Panc1 (cell line): ENCODE data around the gene ALX3. TPM values are rescaled to one million over a fixed set of nuclear protein-coding genes. Genes with fewer than 3 reads are reported as not detected.
A peak's percentile ranks its signal among the peaks of the same experiment; 100 is the strongest.

ENCODE experiments used
- ATAC-seq: fragments of 200-7000 bp; cut with Tn5 transposase; 2 replicates; pipeline ENCODE4 v1.9.1; 2020; ENCODE audit warnings: mild to moderate bottlenecking, moderate library complexity
- BruUV-seq: library from RNA; stranded (reverse); fragments of 400-500 nt; replicated peaks from 2 replicates; lab custom pipeline; 2021; lab: Mats Ljungman, UMichigan
- CTCF ChIA-PET: fragments of 300-600 bp; sonication (Branson Sonifier 250); formaldehyde crosslinking; loops from one replicate; lab custom pipeline; 2022; ENCODE audit warnings: antibody characterized with exemption; lab: Charles Lee
- POLR2A ChIA-PET: fragments of 300-600 bp; sonication (Branson Sonifier 250); formaldehyde crosslinking; loops from one replicate; lab custom pipeline; 2022; ENCODE audit warnings: antibody characterized with exemption; lab: Charles Lee
- DNase-seq: peaks from one replicate; pipeline ENCODE4 v3.0.0-alpha.2; 2010; ENCODE audit warnings: low read depth, low spot score
- H3K27ac ChIP-seq: 2 replicates; pipeline ENCODE4 v1.5.1; 2011; ENCODE audit warnings: mild to moderate bottlenecking, low read length, inconsistent platforms
- H3K27me3 ChIP-seq: fragments of 200-500 bp; sonication (Bioruptor generic); 2 replicates; pipeline ENCODE4 v1.6.0; 2014; ENCODE audit warnings: low read length, inconsistent platforms; ENCODE audit not compliant: control insufficient read depth, insufficient read depth
- H3K36me3 ChIP-seq: fragments of 200-500 bp; sonication (Bioruptor generic); 2 replicates; pipeline ENCODE4 v1.5.1; 2014; ENCODE audit warnings: inconsistent platforms, mild to moderate bottlenecking, low read length, moderate library complexity; ENCODE audit not compliant: control insufficient read depth, insufficient read depth
- H3K4me1 ChIP-seq: 2 replicates; pipeline ENCODE4 v1.5.1; 2011; ENCODE audit warnings: inconsistent platforms, mild to moderate bottlenecking, low read length, moderate library complexity; ENCODE audit not compliant: control insufficient read depth, insufficient read depth
- H3K4me3 ChIP-seq, 2 experiments: 2 replicates each; pipeline ENCODE4 v1.5.1; 2011 to 2012; ENCODE audit warnings: low read depth in 2 of 2, low read length in 2 of 2, mild to moderate bottlenecking in 2 of 2, inconsistent platforms in 1 of 2, moderate library complexity in 1 of 2
- H3K9me3 ChIP-seq: fragments of 200-500 bp; sonication (Bioruptor generic); 2 replicates; pipeline ENCODE4 v1.5.1; 2014; ENCODE audit warnings: low read depth, mild to moderate bottlenecking, inconsistent platforms, low read length, moderate library complexity; ENCODE audit not compliant: control insufficient read depth, insufficient read depth
- CTCF ChIP-seq: fragments of 450-650 bp; IDR thresholded peaks from 2 replicates; pipeline ENCODE4 v1.5.1; 2017; ENCODE audit warnings: mild to moderate bottlenecking
- POLR2AphosphoS5 ChIP-seq: IDR thresholded peaks from 2 replicates; pipeline ENCODE4 v1.6.1; 2012; ENCODE audit warnings: mild to moderate bottlenecking, low read depth, low read length, moderate library complexity
- REST ChIP-seq, 2 experiments: IDR thresholded peaks; 2 replicates each; pipeline ENCODE4 v1.6.1; 2011 to 2012; ENCODE audit warnings: low read depth in 2 of 2, control low read depth in 1 of 2, low read length in 1 of 2, mild to moderate bottlenecking in 1 of 2, moderate library complexity in 1 of 2; ENCODE audit not compliant: insufficient read depth in 1 of 2
- SIN3A ChIP-seq: IDR thresholded peaks from 2 replicates; pipeline ENCODE4 v1.6.1; 2012; ENCODE audit warnings: low read depth, mild to moderate bottlenecking, low read length, moderate library complexity, borderline replicate concordance; ENCODE audit not compliant: insufficient read depth
- TCF7L2 ChIP-seq: IDR thresholded peaks from 2 replicates; pipeline ENCODE4 v1.6.1; 2011; ENCODE audit warnings: mild to moderate bottlenecking, low read depth, low read length, inconsistent platforms
- in situ Hi-C: cut with HindIII; loops from 2 replicates; pipeline ENCODE4 v1.10.0; 2016; ENCODE audit warnings: low sequenced_read_pairs, low pct_unique_long_range_greater_than_20kb
- intact Hi-C: fragments of 100-400 bp; cut with micrococcal nuclease; formaldehyde crosslinking; loops from one replicate; pipeline ENCODE4 v1.10.0; 2022; ENCODE audit not compliant: unreplicated experiment
- total RNA-seq: library from RNA; stranded (reverse); gene quantifications from one replicate; pipeline ENCODE4 v1.2.1, GENCODE V29; 2021; ENCODE audit not compliant: unreplicated experiment

Gene ALX3
- total RNA-seq, 1 experiment from 2014 or later = not detected

GRCh38 chr1:110061341-110061740, 9.1 kb downstream of the ALX3 start:
- Histone ChIP-seq H3K9me3 (no peaks in the 10 kb centered on the region), H3K27ac (no peak overlapping the region), H3K36me3 (no peaks in the 10 kb centered on the region), H3K27me3 (no peaks in the 10 kb centered on the region), H3K4me1 (no peaks in the 10 kb centered on the region), H3K4me3 (no peak overlapping the region)
- no TSS peak for BruUV-seq
- no peak for ATAC-seq
- in situ Hi-C loops (no loop called here), intact Hi-C loops (no loop called here)
- ChIA-PET CTCF (no interaction called here), POLR2A (no interaction called here)
- no peak for DNase-seq
- no peak for TF ChIP-seq SIN3A

- no peaks in the 10 kb centered on the region for H3K27me3 ChIP-seq
- no peak for DNase-seq
- intact Hi-C loops = no loop called here
- BruUV-seq = no TSS peak
- no peak overlapping the region for H3K4me3 ChIP-seq
- no peak overlapping the region for H3K27ac ChIP-seq
- no peaks in the 10 kb centered on the region for H3K9me3 ChIP-seq
- CTCF ChIA-PET = no interaction called here
- H3K4me1 ChIP-seq = no peaks in the 10 kb centered on the region
- no peaks in the 10 kb centered on the region for H3K36me3 ChIP-seq
- POLR2A ChIA-PET = no interaction called here
- ATAC-seq = no peak
- TF ChIP-seq SIN3A (no peak), TCF7L2 (no peak), CTCF (no peak), POLR2AphosphoS5 (no peak), REST (IDR thresholded peaks at IDR 0.05; ENCODE audit: insufficient read depth in 1 of 2, low read depth in 2 of 2, low read length in 1 of 2) (no peak)
- in situ Hi-C loops = no loop called here
Observed at GRCh38 chr1:110060662-110061060, 9.8 kb downstream of the ALX3 start.

GRCh38 chr1:110060034-110060661, 10.3 kb downstream of the ALX3 start:
- BruUV-seq = no TSS peak
- in situ Hi-C loops = no loop called here
- Histone ChIP-seq H3K4me3 (no peak overlapping the region), H3K4me1 (no peaks in the 10 kb centered on the region), H3K36me3 (no peaks in the 10 kb centered on the region), H3K9me3 (no peaks in the 10 kb centered on the region), H3K27ac (no peak overlapping the region), H3K27me3 (no peaks in the 10 kb centered on the region)
- no peak for TF ChIP-seq REST (IDR thresholded peaks at IDR 0.05; ENCODE audit: insufficient read depth in 1 of 2, low read depth in 2 of 2, low read length in 1 of 2)
- peak; percentile 88 for TF ChIP-seq CTCF
- TF ChIP-seq SIN3A = no peak
- TF ChIP-seq POLR2AphosphoS5 = no peak
- DNase-seq (peak; percentile 28), ATAC-seq (peak; percentile 77)
- intact Hi-C loops = no loop called here
- CTCF ChIA-PET = no interaction called here
- POLR2A ChIA-PET = no interaction called here
